SK-N-SH (cell line): ENCODE measurements around the gene LPP. TPM values are rescaled to one million over a fixed set of nuclear protein-coding genes. Genes with fewer than 3 reads are reported as not detected.

Experiments used
- CTCF ChIA-PET: fragments of 300-600, 350-600 bp; formaldehyde crosslinking; extraction: SDS; loops from one replicate; lab custom pipeline; 2021; lab: Yijun Ruan, JAX
- POLR2A ChIA-PET: fragments of 350-600 bp; sonication (Branson Sonifier 250); formaldehyde crosslinking; extraction: SDS; loops from one replicate; lab custom pipeline; 2020; ENCODE audit warnings: antibody characterized with exemption, inconsistent platforms; lab: Yijun Ruan, JAX
- DNase-seq: peaks from one replicate; pipeline ENCODE4 v3.0.0; 2012
- H2AFZ ChIP-seq: fragments of 200-600 bp; sonication (generic); 2 replicates; pipeline ENCODE4 v1.8.1; 2016; ENCODE audit warnings: antibody characterized with exemption, mild to moderate bottlenecking, low read depth
- H3F3A ChIP-seq: fragments of 200-600 bp; sonication (generic); replicated peaks from 2 replicates; pipeline ENCODE3; 2016; ENCODE audit warnings: antibody characterized with exemption, mild to moderate bottlenecking; ENCODE audit not compliant: insufficient read depth
- H3K27ac ChIP-seq, 2 experiments: fragments of 200-500 bp in 1 of 2; fragments of 200-600 bp in 1 of 2; sonication (Bioruptor generic) in 1 of 2; sonication (generic), shearing (Covaris generic) in 1 of 2; 2 replicates each; pipeline versions ENCODE4 v1.5.1 to v1.6.1; 2014 to 2016; ENCODE audit warnings: low read depth in 2 of 2, inconsistent platforms in 1 of 2, low read length in 1 of 2, mild to moderate bottlenecking in 1 of 2, mixed read lengths in 1 of 2
- H3K27me3 ChIP-seq: fragments of 200-600 bp; sonication (generic), shearing (Covaris generic); 2 replicates; pipeline ENCODE4 v1.6.1; 2016; ENCODE audit warnings: mixed run types; ENCODE audit not compliant: insufficient read depth
- H3K36me3 ChIP-seq, 2 experiments: fragments of 200-500 bp in 1 of 2; fragments of 200-600 bp in 1 of 2; sonication (Bioruptor generic) in 1 of 2; sonication (generic) in 1 of 2; replicated peaks in 1 of 2; 2 replicates each; pipeline versions ENCODE3 to v1.5.1; 2014 to 2016; ENCODE audit warnings: low read length in 1 of 2, mild to moderate bottlenecking in 1 of 2; ENCODE audit not compliant: insufficient read depth in 2 of 2, control insufficient read depth in 1 of 2
- H3K4me1 ChIP-seq, 2 experiments: fragments of 200-500 bp in 1 of 2; fragments of 200-600 bp in 1 of 2; sonication (Bioruptor generic) in 1 of 2; sonication (generic), shearing (Covaris generic) in 1 of 2; 2 replicates each; pipeline versions ENCODE4 v1.5.1 to v1.6.1; 2014 to 2016; ENCODE audit warnings: low read depth in 1 of 2, low read length in 1 of 2, mixed run types in 1 of 2; ENCODE audit not compliant: insufficient read depth in 2 of 2, control insufficient read depth in 1 of 2
- H3K4me2 ChIP-seq: fragments of 200-600 bp; sonication (generic), shearing (Covaris generic); 2 replicates; pipeline ENCODE4 v1.6.1; 2017; ENCODE audit warnings: mixed run types
- H3K4me3 ChIP-seq, 2 experiments: fragments of 200-500 bp in 1 of 2; fragments of 200-600 bp in 1 of 2; sonication (Bioruptor generic) in 1 of 2; sonication (generic), shearing (Covaris generic) in 1 of 2; 2 replicates each; pipeline versions ENCODE4 v1.5.1 to v1.8.1; 2014 to 2016; ENCODE audit warnings: low read depth in 2 of 2, inconsistent platforms in 1 of 2, low read length in 1 of 2, mild to moderate bottlenecking in 1 of 2, mixed read lengths in 1 of 2, moderate library complexity in 1 of 2
- H3K79me2 ChIP-seq: fragments of 200-600 bp; sonication (generic); 2 replicates; pipeline ENCODE4 v1.8.1; 2017; ENCODE audit warnings: mild to moderate bottlenecking; ENCODE audit not compliant: insufficient read depth
- H3K9ac ChIP-seq: fragments of 200-600 bp; sonication (generic); 2 replicates; pipeline ENCODE4 v1.6.1; 2017; ENCODE audit warnings: mixed run types
- H3K9me2 ChIP-seq: fragments of 200-600 bp; sonication (generic); 2 replicates; pipeline ENCODE4 v1.6.1; 2017; ENCODE audit warnings: mixed run types
- H3K9me3 ChIP-seq: fragments of 200-600 bp; sonication (generic); 2 replicates; pipeline ENCODE4 v1.6.1; 2017; ENCODE audit warnings: mixed run types, mild to moderate bottlenecking, moderate library complexity
- H4K20me1 ChIP-seq: fragments of 200-600 bp; sonication (generic); 2 replicates; pipeline ENCODE4 v1.6.1; 2017; ENCODE audit warnings: mild to moderate bottlenecking, mixed run types; ENCODE audit not compliant: insufficient read depth
- CHD2 ChIP-seq: fragments of 150-350 bp; IDR thresholded peaks from 2 replicates; pipeline ENCODE4 v1.6.1; 2018; ENCODE audit warnings: low read length; ENCODE audit not compliant: partially characterized antibody
- EP300 ChIP-seq, 2 experiments: IDR thresholded peaks; 2 replicates each; pipeline versions ENCODE4 v1.4.0 to v1.6.1; 2012; ENCODE audit warnings: borderline replicate concordance in 1 of 2, low read depth in 1 of 2, low read length in 1 of 2
- EZH2phosphoT487 ChIP-seq: fragments of 200-600 bp; sonication (generic); IDR thresholded peaks from 2 replicates; pipeline ENCODE4 v1.6.1; 2017; ENCODE audit warnings: low read depth, mixed run types, mild to moderate bottlenecking, antibody characterized with exemption, moderate library complexity, borderline replicate concordance
- FOXJ3 ChIP-seq: sonication (generic); formaldehyde crosslinking; IDR thresholded peaks from 2 replicates; pipeline ENCODE4 v1.5.1; 2020; ENCODE audit warnings: mild to moderate bottlenecking, missing genetic modification reagents
- JUND ChIP-seq: IDR thresholded peaks from 2 replicates; pipeline ENCODE4 v1.4.0; 2012
- NRF1 ChIP-seq: IDR thresholded peaks from 2 replicates; pipeline ENCODE4 v1.6.1; 2012; ENCODE audit warnings: low read depth, mild to moderate bottlenecking, low read length
- POLR2AphosphoS5 ChIP-seq: IDR thresholded peaks from 2 replicates; pipeline ENCODE4 v1.6.1; 2012; ENCODE audit warnings: low read depth, low read length
- RXRA ChIP-seq: IDR thresholded peaks from 2 replicates; pipeline ENCODE4 v1.4.0; 2012; ENCODE audit warnings: low read depth, mild to moderate bottlenecking, borderline replicate concordance
- SMC3 ChIP-seq: IDR thresholded peaks from 2 replicates; pipeline ENCODE4 v1.6.1; 2012; ENCODE audit warnings: low read depth, low read length, improper control_type of control experiment
- TCF12 ChIP-seq: IDR thresholded peaks from 2 replicates; pipeline ENCODE4 v1.4.0; 2012
- YY1 ChIP-seq: IDR thresholded peaks from 2 replicates; pipeline ENCODE4 v1.4.0; 2012; ENCODE audit warnings: low read depth, mild to moderate bottlenecking
- WGBS: methylation state at CpG from one replicate; pipeline ENCODE4 v1.1.6; 2017; ENCODE audit warnings: low lambda C conversion rate; 5-methylcytosine and 5-hydroxymethylcytosine counted together
- polyA plus RNA-seq, 3 experiments: library from polyadenylated mRNA; depleted of rRNA; stranded (reverse); fragments of >200 nt; gene quantifications; 2 replicates each; pipeline ENCODE4 v1.2.3, GENCODE V29; 2012
- TF ChIP-seq, protein P1 (sequence below): fragments of 150-350 bp; IDR thresholded peaks from 2 replicates; pipeline ENCODE4 v1.6.1; 2016; ENCODE audit warnings: mild to moderate bottlenecking, low read depth, low read length
- TF ChIP-seq, protein P2 (sequence below): IDR thresholded peaks from 2 replicates; pipeline ENCODE4 v1.4.0; 2012; ENCODE audit warnings: low read depth, borderline replicate concordance

The LPP gene
- polyA plus RNA-seq, 1 of the 3 experiments (the other 2 are of a cell fraction) = 6.6 TPM

DNA sequence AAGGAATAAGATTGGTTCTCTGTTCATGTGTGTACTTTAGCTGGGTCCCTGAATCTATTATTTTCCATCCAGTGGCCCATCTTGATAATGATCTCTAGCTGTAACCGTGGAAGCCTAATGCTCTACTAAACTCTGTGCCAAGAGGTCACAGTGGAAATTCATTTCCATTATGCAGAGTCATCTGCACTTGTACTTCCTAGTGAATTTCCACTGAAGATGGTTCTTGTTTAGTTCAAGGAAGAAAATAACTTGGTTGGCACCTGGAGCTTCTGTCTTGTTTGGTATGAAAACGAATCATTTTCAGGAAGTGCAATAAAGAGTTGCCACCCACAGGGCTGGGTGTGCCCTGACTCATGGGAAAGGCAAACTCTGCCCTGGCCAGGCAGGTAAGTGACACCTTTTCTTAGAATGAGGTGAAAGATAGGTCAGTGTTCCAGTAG lies 10.3 kb downstream of the LPP start:
- POLR2A ChIA-PET = no interaction called here
- CTCF ChIA-PET = no interaction called here

GRCh38 chr3:188165596-188165995 lies 11.6 kb downstream of the LPP start:
- no peak for DNase-seq
- Histone ChIP-seq H3F3A (peaks cover 4% of the 10 kb centered on the region), H3K9me2 (no peaks in the 10 kb centered on the region), H3K9ac (no peak overlapping the region), H3K36me3 (no peaks in the 10 kb centered on the region), H3K27me3 (no peaks in the 10 kb centered on the region), H3K79me2 (peaks cover 100% of the 10 kb centered on the region), H3K4me2 (peak overlapping the region; percentile 49), H4K20me1 (peaks cover 88% of the 10 kb centered on the region), H3K4me1 (peaks cover 0 to 15% of the 10 kb centered on the region in 2 experiments; a peak in 2 of 4 replicates), H3K27ac (peak overlapping the region in 1 of 2 experiments; percentile 46; a peak in 2 of 4 replicates), H3K9me3 (no peaks in the 10 kb centered on the region), H2AFZ (no peak overlapping the region), H3K4me3 (no peak overlapping the region)
- TF ChIP-seq JUND (no peak), EZH2phosphoT487 (no peak), RXRA (no peak), YY1 (no peak), POLR2AphosphoS5 (no peak), SMC3 (no peak), CHD2 (no peak), NRF1 (no peak), FOXJ3 (CRISPR knock-in tag) (no peak), EP300 (IDR thresholded peaks at IDR 0.05; ENCODE audit: borderline replicate concordance in 1 of 2, low read depth in 1 of 2, low read length in 1 of 2) (no peak)
- TF ChIP-seq, protein P1, sequence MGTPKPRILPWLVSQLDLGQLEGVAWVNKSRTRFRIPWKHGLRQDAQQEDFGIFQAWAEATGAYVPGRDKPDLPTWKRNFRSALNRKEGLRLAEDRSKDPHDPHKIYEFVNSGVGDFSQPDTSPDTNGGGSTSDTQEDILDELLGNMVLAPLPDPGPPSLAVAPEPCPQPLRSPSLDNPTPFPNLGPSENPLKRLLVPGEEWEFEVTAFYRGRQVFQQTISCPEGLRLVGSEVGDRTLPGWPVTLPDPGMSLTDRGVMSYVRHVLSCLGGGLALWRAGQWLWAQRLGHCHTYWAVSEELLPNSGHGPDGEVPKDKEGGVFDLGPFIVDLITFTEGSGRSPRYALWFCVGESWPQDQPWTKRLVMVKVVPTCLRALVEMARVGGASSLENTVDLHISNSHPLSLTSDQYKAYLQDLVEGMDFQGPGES = no peak
- TF ChIP-seq, protein P2, sequence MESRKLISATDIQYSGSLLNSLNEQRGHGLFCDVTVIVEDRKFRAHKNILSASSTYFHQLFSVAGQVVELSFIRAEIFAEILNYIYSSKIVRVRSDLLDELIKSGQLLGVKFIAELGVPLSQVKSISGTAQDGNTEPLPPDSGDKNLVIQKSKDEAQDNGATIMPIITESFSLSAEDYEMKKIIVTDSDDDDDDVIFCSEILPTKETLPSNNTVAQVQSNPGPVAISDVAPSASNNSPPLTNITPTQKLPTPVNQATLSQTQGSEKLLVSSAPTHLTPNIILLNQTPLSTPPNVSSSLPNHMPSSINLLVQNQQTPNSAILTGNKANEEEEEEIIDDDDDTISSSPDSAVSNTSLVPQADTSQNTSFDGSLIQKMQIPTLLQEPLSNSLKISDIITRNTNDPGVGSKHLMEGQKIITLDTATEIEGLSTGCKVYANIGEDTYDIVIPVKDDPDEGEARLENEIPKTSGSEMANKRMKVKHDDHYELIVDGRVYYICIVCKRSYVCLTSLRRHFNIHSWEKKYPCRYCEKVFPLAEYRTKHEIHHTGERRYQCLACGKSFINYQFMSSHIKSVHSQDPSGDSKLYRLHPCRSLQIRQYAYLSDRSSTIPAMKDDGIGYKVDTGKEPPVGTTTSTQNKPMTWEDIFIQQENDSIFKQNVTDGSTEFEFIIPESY = no peak
- ChIA-PET CTCF (no interaction called here), POLR2A (no interaction called here)
- 58% methylated on average over 9 of the region's 9 CpGs for WGBS

More for the DNA sequence above, 10.3 kb downstream of the LPP start:
- peaks cover 93% of the 10 kb centered on the region for H4K20me1 ChIP-seq
- H3K9ac ChIP-seq = no peak overlapping the region
- H2AFZ ChIP-seq = no peak overlapping the region
- H3F3A ChIP-seq = peaks cover 4% of the 10 kb centered on the region
- H3K27me3 ChIP-seq = no peaks in the 10 kb centered on the region
- TF ChIP-seq TCF12 = 0 out of 2 replicates have a peak, but pooled peaks have one; percentile 18
- no peak for TF ChIP-seq EZH2phosphoT487
- TF ChIP-seq, all 33 proteins: peak for 1
- H3K9me3 ChIP-seq = no peaks in the 10 kb centered on the region
- H3K79me2 ChIP-seq = peaks cover 100% of the 10 kb centered on the region
- peak overlapping the region; percentile 22; the same call in 1 of the 2 replicates for H3K4me2 ChIP-seq
- H3K27ac ChIP-seq = peak overlapping the region in 1 of 2 experiments; percentile 22; a peak in 1 of 4 replicates
- H3K4me3 ChIP-seq = no peak overlapping the region
- peaks cover 0 to 15% of the 10 kb centered on the region in 2 experiments; a peak in 2 of 4 replicates for H3K4me1 ChIP-seq
- H3K9me2 ChIP-seq = no peaks in the 10 kb centered on the region
- no peak for DNase-seq
- 20% methylated on average over 2 of the region's 2 CpGs for WGBS
- no peaks in the 10 kb centered on the region for H3K36me3 ChIP-seq
